SK-N-MC (cell line): Measurements from ENCODE around the gene ATP6V0E1.
"Not testable (repeated sequence)": the region's sequence is repeated elsewhere in the genome, so short reads cannot be mapped to it uniquely, and the experiment has no call there.

ENCODE experiments used
- DNase-seq: peaks from one replicate; pipeline ENCODE4 v3.0.0-alpha.2; 2011; ENCODE audit warnings: low read depth, low spot score
- H3K27ac ChIP-seq: fragments of 200-600 bp; sonication (generic); 2 replicates; pipeline ENCODE4 v1.5.1; 2016; ENCODE audit warnings: mixed run types
- H3K36me3 ChIP-seq: fragments of 200-600 bp; sonication (generic); 2 replicates; pipeline ENCODE4 v1.6.1; 2017; ENCODE audit warnings: antibody characterized with exemption, low read length, mixed read lengths; ENCODE audit not compliant: insufficient read depth
- H3K4me3 ChIP-seq: fragments of 200-600 bp; sonication (generic); 2 replicates; pipeline ENCODE4 v1.5.1; 2016
- H3K9ac ChIP-seq: fragments of 200-600 bp; sonication (generic); 2 replicates; pipeline ENCODE4 v1.8.0; 2017; ENCODE audit warnings: mixed run types, mixed read lengths; ENCODE audit not compliant: insufficient read length
- H3K9me3 ChIP-seq: fragments of 200-600 bp; sonication (generic); 2 replicates; pipeline ENCODE4 v1.6.1; 2017; ENCODE audit warnings: low read depth, mild to moderate bottlenecking, antibody characterized with exemption, low read length, moderate library complexity, mixed read lengths
- EZH2 ChIP-seq: fragments of 200-600 bp; sonication (generic); IDR thresholded peaks from one replicate; pipeline ENCODE4 v1.6.1; 2017; ENCODE audit warnings: antibody characterized with exemption
- FOXP2 ChIP-seq: optimal IDR thresholded peaks from 2 replicates; pipeline ENCODE3; 2011; ENCODE audit warnings: mild to moderate bottlenecking, moderate library complexity; ENCODE audit not compliant: insufficient read depth; ENCODE audit errors: extremely low read length, control extremely low read depth
- POLR2AphosphoS5 ChIP-seq: IDR thresholded peaks from 2 replicates; pipeline ENCODE4 v1.6.1; 2012; ENCODE audit warnings: mild to moderate bottlenecking, low read depth, low read length, borderline replicate concordance

The ATP6V0E1 gene

DNA sequence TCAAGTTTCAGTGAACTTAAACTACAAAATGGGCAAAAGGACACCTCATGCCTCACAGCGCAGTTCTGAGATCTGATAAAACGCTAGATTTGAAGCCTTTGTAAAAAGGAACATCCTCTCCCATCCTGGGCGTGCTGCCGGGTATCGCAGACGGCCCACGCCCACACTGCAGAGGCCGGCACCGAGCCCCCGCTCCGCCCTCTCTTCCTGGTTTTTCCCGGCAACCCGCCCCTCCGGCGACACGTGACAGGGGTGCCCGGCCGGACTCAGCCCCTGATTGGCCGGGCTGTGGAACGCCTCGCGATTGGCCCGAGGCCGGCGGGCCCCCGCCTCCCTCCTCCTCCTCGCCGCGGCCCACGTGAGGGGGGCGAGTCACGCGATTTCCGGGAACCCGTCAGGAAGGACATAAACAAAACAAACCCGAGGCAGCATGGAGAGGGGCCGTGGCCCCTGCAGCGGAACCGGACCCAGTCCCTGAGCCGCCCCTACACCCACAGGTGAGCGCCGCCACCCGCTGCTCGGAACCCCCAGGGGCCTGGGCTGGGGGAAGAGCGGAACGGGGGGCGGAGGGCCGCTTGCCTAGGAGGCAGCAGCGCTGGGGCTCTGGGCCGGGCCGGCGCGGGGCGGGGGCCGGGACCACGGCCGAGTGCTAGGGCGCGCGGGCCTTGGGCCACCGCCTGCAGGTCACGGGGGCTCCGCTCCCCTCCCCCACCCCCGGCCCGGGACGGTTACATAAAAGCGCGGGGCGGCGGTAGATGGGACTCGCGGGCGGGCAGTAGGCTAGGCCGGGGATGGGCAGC is 72.6 kb downstream of the ATP6V0E1 start, which contains the start of gene CREBRF:
Gene CREBRF (plus strand): TSS at position 370 of the 800 bp plus-strand sequence. CDS start 24,424 bp downstream, outside the sequence.
- no peak for DNase-seq
- H3K9ac ChIP-seq, result peak within 1 kb of the TSS; percentile 89
- H3K9me3 ChIP-seq, result no peaks in the 10 kb centered on the region
- no peak for TF ChIP-seq FOXP2
- peak; percentile 71 for TF ChIP-seq POLR2AphosphoS5
- peak within 1 kb of the TSS; percentile 93 for H3K4me3 ChIP-seq
- H3K36me3 ChIP-seq, result no peaks in the 10 kb centered on the region
- H3K27ac ChIP-seq, result peak within 1 kb of the TSS; percentile 92

GRCh38 chr5:173056783-173057061 is 73.2 kb downstream of the ATP6V0E1 start:
- Histone ChIP-seq H3K9ac (peak overlapping the region; percentile 76), H3K27ac (no peak overlapping the region)

GRCh38 chr5:173057062-173057924 is 73.7 kb downstream of the ATP6V0E1 start:
- H3K9ac ChIP-seq, result peak overlapping the region; percentile 89
- DNase-seq, result peak; percentile 79
- no peaks in the 10 kb centered on the region for H3K9me3 ChIP-seq
- H3K4me3 ChIP-seq, result peak overlapping the region; percentile 93
- H3K27ac ChIP-seq, result peak overlapping the region; percentile 92
- H3K36me3 ChIP-seq, result no peaks in the 10 kb centered on the region
- TF ChIP-seq EZH2 (no peak), POLR2AphosphoS5 (peak; percentile 43; the same call in 1 of the 2 replicates), FOXP2 (no peak)

More at GRCh38 chr5:173056783-173057061, 73.2 kb downstream of the ATP6V0E1 start:
- Histone ChIP-seq H3K9me3 (no peaks in the 10 kb centered on the region), H3K4me3 (peak overlapping the region; percentile 93), H3K36me3 (no peaks in the 10 kb centered on the region)
- no peak for DNase-seq
- TF ChIP-seq EZH2 (no peak), FOXP2 (no peak), POLR2AphosphoS5 (no peak)

DNA sequence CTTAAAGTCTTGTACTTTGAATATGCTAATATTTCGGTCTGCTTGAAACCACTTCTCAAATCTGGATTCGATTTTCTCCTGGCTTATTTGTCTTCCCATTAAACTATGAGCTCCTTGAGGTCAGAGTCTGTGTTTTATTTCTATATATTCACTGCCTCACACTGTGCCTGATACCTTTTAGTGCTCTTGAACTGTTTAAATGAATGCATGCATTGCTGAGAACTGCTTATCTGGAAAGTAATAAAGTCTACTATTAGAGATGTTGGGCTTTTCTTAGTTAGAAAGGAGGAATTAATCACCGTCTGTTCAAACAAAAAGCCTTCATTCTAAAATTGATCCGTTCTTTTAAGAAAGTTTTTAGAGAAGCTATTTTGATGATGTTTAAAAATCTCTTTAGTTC is 78.6 kb downstream of the ATP6V0E1 start:
- Histone ChIP-seq H3K4me3 (no peak overlapping the region), H3K9me3 (no peaks in the 10 kb centered on the region), H3K36me3 (no peaks in the 10 kb centered on the region), H3K9ac (no peak overlapping the region), H3K27ac (peak overlapping the region; percentile 2; the same call in 1 of the 2 replicates)
- TF ChIP-seq POLR2AphosphoS5, result no peak
- TF ChIP-seq FOXP2, result no peak
- no peak for TF ChIP-seq EZH2
- DNase-seq, result no peak

- Histone ChIP-seq H3K27ac (no peak overlapping the region), H3K9ac (no peak overlapping the region), H3K4me3 (no peak overlapping the region), H3K36me3 (no peaks in the 10 kb centered on the region), H3K9me3 (no peaks in the 10 kb centered on the region)
- TF ChIP-seq EZH2, result no peak
- TF ChIP-seq FOXP2, result no peak
- no peak for TF ChIP-seq POLR2AphosphoS5
- DNase-seq, result no peak
Measured at GRCh38 chr5:173065155-173065554, 81.6 kb downstream of the ATP6V0E1 start.

DNA sequence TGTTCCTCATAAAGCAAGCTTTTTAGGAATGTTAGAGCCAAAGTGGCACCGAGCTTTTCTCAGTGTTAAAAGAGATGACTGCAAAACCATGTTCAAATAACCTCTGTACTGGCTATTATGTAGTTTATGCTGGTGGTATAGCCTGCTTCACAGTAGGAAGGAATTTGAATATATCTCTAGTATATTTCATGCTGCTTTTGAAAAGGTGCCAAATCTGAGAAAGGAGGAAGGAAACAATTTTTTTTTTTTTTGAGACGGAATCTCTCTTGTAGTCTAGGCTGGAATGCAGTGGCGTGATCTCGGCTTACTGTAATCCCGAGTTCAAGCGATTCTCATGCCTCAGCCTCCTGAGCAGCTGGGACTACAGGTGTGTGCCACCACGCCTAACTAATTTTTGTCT is 86.1 kb downstream of the ATP6V0E1 start:
- Histone ChIP-seq H3K9ac (no peak overlapping the region), H3K4me3 (no peak overlapping the region), H3K27ac (no peak overlapping the region), H3K9me3 (no peaks in the 10 kb centered on the region), H3K36me3 (no peaks in the 10 kb centered on the region)
- no peak for DNase-seq
- TF ChIP-seq POLR2AphosphoS5 (no peak), EZH2 (no peak), FOXP2 (no peak)

- Histone ChIP-seq H3K9ac (no peak overlapping the region), H3K4me3 (no peak overlapping the region), H3K36me3 (no peaks in the 10 kb centered on the region), H3K9me3 (no peaks in the 10 kb centered on the region), H3K27ac (no peak overlapping the region)
- no peak for DNase-seq
- no peak for TF ChIP-seq POLR2AphosphoS5
- TF ChIP-seq FOXP2, result no peak
- no peak for TF ChIP-seq EZH2
Measured at GRCh38 chr5:173075137-173075843, 91.7 kb downstream of the ATP6V0E1 start.

GRCh38 chr5:173075970-173076369 is 92.4 kb downstream of the ATP6V0E1 start:
- DNase-seq, result no peak
- Histone ChIP-seq H3K27ac (no peak overlapping the region), H3K9ac (no peak overlapping the region), H3K9me3 (no peaks in the 10 kb centered on the region), H3K4me3 (no peak overlapping the region), H3K36me3 (no peaks in the 10 kb centered on the region)
- TF ChIP-seq POLR2AphosphoS5 (no peak), FOXP2 (no peak), EZH2 (no peak)

DNA sequence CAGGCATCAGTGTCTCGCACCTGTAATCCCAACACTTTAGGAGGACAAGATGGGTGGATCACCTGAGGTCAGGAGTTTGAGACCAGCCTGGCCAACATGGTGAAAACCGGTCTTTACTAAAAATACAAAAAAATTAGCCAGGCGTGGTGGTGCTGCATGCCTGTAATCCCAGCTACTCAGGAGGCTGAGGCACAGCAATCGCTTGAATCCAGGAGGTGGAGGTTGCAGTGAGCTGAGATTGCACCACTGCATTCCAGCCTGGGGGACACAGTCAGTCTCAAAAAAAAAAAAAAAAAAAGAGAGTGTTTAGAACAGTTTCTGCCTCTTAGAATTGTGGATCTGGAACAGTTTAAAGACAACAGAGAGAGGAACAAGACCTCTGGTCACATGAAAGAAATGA is 92.9 kb downstream of the ATP6V0E1 start:
- not testable (repeated sequence) for H3K36me3 ChIP-seq, H3K27ac ChIP-seq, DNase-seq, H3K4me3 ChIP-seq, H3K9ac ChIP-seq, H3K9me3 ChIP-seq
